ENCODE results near the gene SLC25A23. TPM values are rescaled to one million over a fixed set of nuclear protein-coding genes. Genes with fewer than 3 reads are reported as not detected.

SLC25A23 gene
- polyA plus RNA-seq, 2 of the 4 experiments (the other 2 are of a cell fraction): 3.3 to 18.2 TPM

DNA sequence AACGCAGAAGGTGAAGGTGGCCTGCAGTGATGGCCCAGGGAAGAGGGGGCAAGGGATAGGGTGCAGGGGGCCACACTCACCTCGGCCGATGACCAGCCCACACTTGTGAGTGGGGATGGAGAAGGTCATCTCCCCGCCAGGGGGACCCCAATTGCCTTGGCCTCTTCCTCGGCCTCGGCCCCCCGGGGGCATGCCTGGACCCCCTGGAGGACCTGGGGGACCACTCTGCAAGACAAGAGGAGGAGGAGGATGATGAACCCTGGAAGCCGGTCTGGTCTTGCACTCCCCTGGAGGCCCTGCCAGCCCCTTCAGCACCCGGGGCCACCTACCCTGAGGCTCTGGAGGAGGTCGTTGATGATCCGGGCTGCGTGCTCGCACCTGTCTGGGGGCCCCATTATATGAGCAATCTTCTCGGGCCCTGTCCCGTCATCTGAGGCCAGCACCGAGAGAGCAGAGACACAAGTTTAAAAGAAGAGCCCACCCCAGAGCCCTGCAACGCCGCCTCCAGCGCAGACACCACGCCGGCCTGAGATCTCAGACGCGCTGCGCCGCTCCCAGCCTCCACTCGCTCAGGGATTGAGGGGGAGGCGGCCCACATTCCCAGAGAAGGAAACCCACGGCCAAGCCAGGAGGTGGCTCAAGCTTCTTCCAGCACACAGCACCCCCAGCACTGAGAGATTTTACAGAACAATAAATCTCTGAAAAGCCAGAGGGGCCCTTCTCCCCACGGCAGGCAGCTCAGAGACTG lies 42.8 kb downstream of the SLC25A23 start (continued):
- TF ChIP-seq TP53 (CRISPR knock-in tag; IDR thresholded peaks at IDR 0.05): no peak

DNA sequence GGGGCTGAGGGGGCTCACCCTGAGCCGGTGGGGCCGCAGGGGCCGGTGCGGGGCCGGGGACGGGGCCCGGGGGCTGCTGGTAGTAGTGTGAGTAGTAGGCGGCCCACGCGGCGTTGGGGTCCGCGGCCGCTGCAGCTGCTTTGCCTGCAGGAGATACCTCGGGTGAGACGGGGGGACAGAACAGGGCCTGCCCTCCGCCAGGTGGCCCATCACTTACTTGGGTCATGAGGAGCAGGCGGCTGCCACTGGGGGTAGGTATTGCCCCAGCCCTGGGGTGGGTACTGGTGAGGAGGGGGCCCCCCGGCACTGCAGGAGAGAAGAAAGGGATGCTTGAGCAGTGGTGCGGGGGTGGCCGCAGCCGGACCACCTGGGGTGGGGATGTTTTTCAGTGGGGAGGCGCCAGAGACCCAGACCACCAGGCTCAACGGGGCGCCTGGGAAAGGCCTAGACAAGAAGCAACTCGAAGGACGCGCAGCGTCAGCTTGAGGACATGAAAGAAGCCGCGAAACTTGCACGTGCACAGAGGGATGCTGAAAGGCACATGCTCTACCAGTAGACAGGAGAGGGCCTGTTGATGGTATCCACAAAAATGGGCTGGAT lies 43.9 kb downstream of the SLC25A23 start:
- ATAC-seq: no peak
- no peak for DNase-seq (ENCODE audit: low read depth in 1 of 2, low spot score in 1 of 2)
- TF ChIP-seq ZFP36 (IDR thresholded peaks at IDR 0.05; ENCODE audit: borderline replicate concordance, partially characterized antibody): no peak
- TF ChIP-seq, protein P1, sequence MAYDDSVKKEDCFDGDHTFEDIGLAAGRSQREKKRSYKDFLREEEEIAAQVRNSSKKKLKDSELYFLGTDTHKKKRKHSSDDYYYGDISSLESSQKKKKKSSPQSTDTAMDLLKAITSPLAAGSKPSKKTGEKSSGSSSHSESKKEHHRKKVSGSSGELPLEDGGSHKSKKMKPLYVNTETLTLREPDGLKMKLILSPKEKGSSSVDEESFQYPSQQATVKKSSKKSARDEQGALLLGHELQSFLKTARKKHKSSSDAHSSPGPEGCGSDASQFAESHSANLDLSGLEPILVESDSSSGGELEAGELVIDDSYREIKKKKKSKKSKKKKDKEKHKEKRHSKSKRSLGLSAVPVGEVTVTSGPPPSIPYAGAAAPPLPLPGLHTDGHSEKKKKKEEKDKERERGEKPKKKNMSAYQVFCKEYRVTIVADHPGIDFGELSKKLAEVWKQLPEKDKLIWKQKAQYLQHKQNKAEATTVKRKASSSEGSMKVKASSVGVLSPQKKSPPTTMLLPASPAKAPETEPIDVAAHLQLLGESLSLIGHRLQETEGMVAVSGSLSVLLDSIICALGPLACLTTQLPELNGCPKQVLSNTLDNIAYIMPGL (CRISPR knock-in tag; IDR thresholded peaks at IDR 0.05; ENCODE audit: borderline replicate concordance): no peak
- TF ChIP-seq, protein P2, sequence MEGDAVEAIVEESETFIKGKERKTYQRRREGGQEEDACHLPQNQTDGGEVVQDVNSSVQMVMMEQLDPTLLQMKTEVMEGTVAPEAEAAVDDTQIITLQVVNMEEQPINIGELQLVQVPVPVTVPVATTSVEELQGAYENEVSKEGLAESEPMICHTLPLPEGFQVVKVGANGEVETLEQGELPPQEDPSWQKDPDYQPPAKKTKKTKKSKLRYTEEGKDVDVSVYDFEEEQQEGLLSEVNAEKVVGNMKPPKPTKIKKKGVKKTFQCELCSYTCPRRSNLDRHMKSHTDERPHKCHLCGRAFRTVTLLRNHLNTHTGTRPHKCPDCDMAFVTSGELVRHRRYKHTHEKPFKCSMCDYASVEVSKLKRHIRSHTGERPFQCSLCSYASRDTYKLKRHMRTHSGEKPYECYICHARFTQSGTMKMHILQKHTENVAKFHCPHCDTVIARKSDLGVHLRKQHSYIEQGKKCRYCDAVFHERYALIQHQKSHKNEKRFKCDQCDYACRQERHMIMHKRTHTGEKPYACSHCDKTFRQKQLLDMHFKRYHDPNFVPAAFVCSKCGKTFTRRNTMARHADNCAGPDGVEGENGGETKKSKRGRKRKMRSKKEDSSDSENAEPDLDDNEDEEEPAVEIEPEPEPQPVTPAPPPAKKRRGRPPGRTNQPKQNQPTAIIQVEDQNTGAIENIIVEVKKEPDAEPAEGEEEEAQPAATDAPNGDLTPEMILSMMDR (IDR thresholded peaks at IDR 0.05): no peak
- no peak for TF ChIP-seq MAFK (IDR thresholded peaks at IDR 0.05; ENCODE audit: partially characterized antibody)
- no peak for TF ChIP-seq MAZ (IDR thresholded peaks at IDR 0.05; ENCODE audit: borderline replicate concordance, low read depth, low read length)
- TF ChIP-seq PHF8 (IDR thresholded peaks at IDR 0.05; ENCODE audit: borderline replicate concordance, low read depth): no peak
- TF ChIP-seq GATA3 (IDR thresholded peaks at IDR 0.05; ENCODE audit: borderline replicate concordance): no peak
- TF ChIP-seq, protein P3, sequence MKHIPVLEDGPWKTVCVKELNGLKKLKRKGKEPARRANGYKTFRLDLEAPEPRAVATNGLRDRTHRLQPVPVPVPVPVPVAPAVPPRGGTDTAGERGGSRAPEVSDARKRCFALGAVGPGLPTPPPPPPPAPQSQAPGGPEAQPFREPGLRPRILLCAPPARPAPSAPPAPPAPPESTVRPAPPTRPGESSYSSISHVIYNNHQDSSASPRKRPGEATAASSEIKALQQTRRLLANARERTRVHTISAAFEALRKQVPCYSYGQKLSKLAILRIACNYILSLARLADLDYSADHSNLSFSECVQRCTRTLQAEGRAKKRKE (CRISPR knock-in tag; IDR thresholded peaks at IDR 0.05; ENCODE audit: low read depth): no peak
- no peak for TF ChIP-seq HOXA7 (CRISPR knock-in tag; IDR thresholded peaks at IDR 0.05)
- Histone ChIP-seq H3K9me3 (no peaks in the 10 kb centered on the region), H3K4me1 (no peaks in the 10 kb centered on the region), H3K27ac (no peak overlapping the region), H3K4me3 (no peak overlapping the region), H3K4me2 (no peak overlapping the region)
- FAIRE-seq: no peak
- CTCF ChIA-PET: interaction anchor here (1.2 kb wide), 1 partner anchor 197 kb away, joined by 3 read pairs; no protein-coding TSS in a partner anchor
- WGBS (ENCODE audit: missing lambda C conversion rate): 95% methylated on average over 12 of the region's 32 CpGs
- POLR2A ChIA-PET: no interaction called here

DNA sequence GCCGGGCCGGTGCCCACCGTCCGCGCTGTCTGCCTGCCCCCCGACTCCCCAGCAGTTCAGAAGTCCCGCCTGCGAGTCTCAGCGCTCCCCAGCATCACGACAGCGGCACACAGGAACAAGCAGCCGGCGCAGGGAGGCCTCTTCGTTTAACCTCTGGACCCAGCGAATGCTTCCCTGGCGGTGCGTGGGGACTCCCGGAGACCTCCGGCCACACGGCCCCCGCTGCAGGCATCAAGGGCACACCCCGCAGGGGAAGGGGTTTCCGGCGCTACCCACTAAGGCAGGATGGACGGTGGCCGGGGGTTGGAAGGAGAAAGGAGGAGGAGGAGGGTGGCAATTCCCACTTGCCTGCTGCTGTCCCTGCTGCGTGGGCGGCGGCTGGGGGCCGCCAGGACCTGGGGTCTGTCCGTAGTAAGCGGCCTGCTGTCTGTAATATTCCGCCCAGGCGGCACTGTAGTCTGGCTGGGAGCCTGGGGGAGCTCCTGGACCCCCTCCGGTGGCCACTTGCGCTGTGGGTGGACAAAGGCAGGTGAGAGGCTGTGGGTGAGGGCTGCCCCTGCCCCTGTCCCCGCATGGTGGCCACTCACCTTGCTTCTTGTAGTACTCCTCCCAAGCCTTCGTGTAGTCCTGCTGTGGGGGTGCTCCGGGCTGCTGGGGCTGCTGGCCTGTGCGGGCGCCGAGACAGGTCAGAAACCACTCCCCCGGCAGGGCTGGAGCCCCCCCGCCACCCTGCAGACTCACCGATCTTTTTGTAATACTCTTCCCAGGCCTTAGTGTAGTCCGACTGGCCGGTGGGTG lies 44.6 kb downstream of the SLC25A23 start:
- H3K4me1 ChIP-seq: no peaks in the 10 kb centered on the region
- CTCF ChIA-PET: interaction anchor here (1.2 kb wide), 1 partner anchor 196 kb away, joined by 3 read pairs; no protein-coding TSS in a partner anchor
- TF ChIP-seq POLR2AphosphoS2 (conservative IDR thresholded peaks at IDR 0.05; ENCODE audit: low read length): no peak
- TF ChIP-seq ZNF302 (CRISPR knock-in tag; IDR thresholded peaks at IDR 0.05): no peak
- no peak for TF ChIP-seq HEYL (CRISPR knock-in tag; IDR thresholded peaks at IDR 0.05)
- no peak for TF ChIP-seq FOXS1 (CRISPR knock-in tag; IDR thresholded peaks at IDR 0.05)
- no peak for TF ChIP-seq RNF2 (IDR thresholded peaks at IDR 0.05; ENCODE audit: borderline replicate concordance, low read depth)
- TF ChIP-seq, protein P4, sequence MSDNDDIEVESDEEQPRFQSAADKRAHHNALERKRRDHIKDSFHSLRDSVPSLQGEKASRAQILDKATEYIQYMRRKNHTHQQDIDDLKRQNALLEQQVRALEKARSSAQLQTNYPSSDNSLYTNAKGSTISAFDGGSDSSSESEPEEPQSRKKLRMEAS (IDR thresholded peaks at IDR 0.05): no peak
- TF ChIP-seq, protein P5, sequence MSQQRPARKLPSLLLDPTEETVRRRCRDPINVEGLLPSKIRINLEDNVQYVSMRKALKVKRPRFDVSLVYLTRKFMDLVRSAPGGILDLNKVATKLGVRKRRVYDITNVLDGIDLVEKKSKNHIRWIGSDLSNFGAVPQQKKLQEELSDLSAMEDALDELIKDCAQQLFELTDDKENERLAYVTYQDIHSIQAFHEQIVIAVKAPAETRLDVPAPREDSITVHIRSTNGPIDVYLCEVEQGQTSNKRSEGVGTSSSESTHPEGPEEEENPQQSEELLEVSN (IDR thresholded peaks at IDR 0.05; ENCODE audit: borderline replicate concordance, low read depth): no peak
- no peak for TF ChIP-seq BHLHE40 (IDR thresholded peaks at IDR 0.05; ENCODE audit: low read depth, low read length)
- no peak for TF ChIP-seq NPAS2 (CRISPR knock-in tag; IDR thresholded peaks at IDR 0.05; ENCODE audit: borderline replicate concordance)
- TF ChIP-seq CHD2 (IDR thresholded peaks at IDR 0.05; ENCODE audit: low read length, partially characterized antibody): no peak
- ATAC-seq (no peak), FAIRE-seq (no peak), DNase-seq (ENCODE audit: low read depth in 1 of 2, low spot score in 1 of 2) (no peak)
- no peak overlapping the region for H3K4me2 ChIP-seq
- no peak overlapping the region for H3K4me3 ChIP-seq
- POLR2A ChIA-PET: no interaction called here
- no peaks in the 10 kb centered on the region for H3K9me3 ChIP-seq
- WGBS (ENCODE audit: missing lambda C conversion rate): 90% methylated on average over 23 of the region's 47 CpGs
- no peak overlapping the region for H3K27ac ChIP-seq
